Osteoblast (primary cell): ENCODE results near the gene NOS1. TPM values are rescaled to one million over a fixed set of nuclear protein-coding genes. Genes with fewer than 3 reads are reported as not detected.

Source experiments
- DNase-seq: peaks from one replicate; pipeline ENCODE4 v3.0.0; 2011; ENCODE audit warnings: low spot score, mixed read lengths; ENCODE audit not compliant: insufficient read length; ENCODE audit errors: missing footprints
- H2AFZ ChIP-seq: 2 replicates; pipeline ENCODE4 v1.6.0; 2011; ENCODE audit warnings: mild to moderate bottlenecking, low read length
- H3K27ac ChIP-seq: 2 replicates; pipeline ENCODE4 v1.5.1; 2011; ENCODE audit warnings: mild to moderate bottlenecking, low read depth, low read length, moderate library complexity
- H3K27me3 ChIP-seq: 2 replicates; pipeline ENCODE4 v1.6.0; 2012; ENCODE audit warnings: mild to moderate bottlenecking, control low read depth, inconsistent platforms, low read length, moderate library complexity; ENCODE audit not compliant: insufficient read depth
- H3K36me3 ChIP-seq: 2 replicates; pipeline ENCODE4 v1.5.1; 2011; ENCODE audit warnings: mild to moderate bottlenecking, low read length, control low read depth, moderate library complexity; ENCODE audit not compliant: insufficient read depth
- H3K4me1 ChIP-seq: 2 replicates; pipeline ENCODE4 v1.5.1; 2011; ENCODE audit warnings: mild to moderate bottlenecking, low read length, control low read depth, moderate library complexity; ENCODE audit not compliant: insufficient read depth
- H3K4me2 ChIP-seq: 2 replicates; pipeline ENCODE4 v1.6.0; 2011; ENCODE audit warnings: mild to moderate bottlenecking, low read length; ENCODE audit not compliant: insufficient read depth
- H3K4me3 ChIP-seq: fragments of 200-600 bp; sonication (generic); 3 replicates; pipeline ENCODE4 v1.5.1; 2012; ENCODE audit warnings: mild to moderate bottlenecking, low read length, inconsistent platforms; ENCODE audit not compliant: insufficient read depth
- H3K79me2 ChIP-seq: 2 replicates; pipeline ENCODE4 v1.6.0; 2012; ENCODE audit warnings: mild to moderate bottlenecking, low read length, control low read depth, inconsistent platforms; ENCODE audit not compliant: insufficient read depth
- H3K9me3 ChIP-seq: 2 replicates; pipeline ENCODE4 v1.5.1; 2011; ENCODE audit warnings: low read depth, low read length, control low read depth
- H4K20me1 ChIP-seq: 2 replicates; pipeline ENCODE4 v1.6.0; 2012; ENCODE audit warnings: mild to moderate bottlenecking, low read length, control low read depth; ENCODE audit not compliant: insufficient read depth
- total RNA-seq: library from RNA; depleted of rRNA; stranded (reverse); fragments of >200 nt; gene quantifications from 2 replicates; pipeline ENCODE4 v1.2.3, GENCODE V29; 2012
- TF ChIP-seq, protein P1 (sequence below): IDR thresholded peaks from 2 replicates; pipeline ENCODE4 v1.5.1; 2011; ENCODE audit warnings: mild to moderate bottlenecking, low read depth, low read length, moderate library complexity; ENCODE audit errors: extremely low read depth

Gene NOS1
- total RNA-seq, 1 donor = not detected

DNA sequence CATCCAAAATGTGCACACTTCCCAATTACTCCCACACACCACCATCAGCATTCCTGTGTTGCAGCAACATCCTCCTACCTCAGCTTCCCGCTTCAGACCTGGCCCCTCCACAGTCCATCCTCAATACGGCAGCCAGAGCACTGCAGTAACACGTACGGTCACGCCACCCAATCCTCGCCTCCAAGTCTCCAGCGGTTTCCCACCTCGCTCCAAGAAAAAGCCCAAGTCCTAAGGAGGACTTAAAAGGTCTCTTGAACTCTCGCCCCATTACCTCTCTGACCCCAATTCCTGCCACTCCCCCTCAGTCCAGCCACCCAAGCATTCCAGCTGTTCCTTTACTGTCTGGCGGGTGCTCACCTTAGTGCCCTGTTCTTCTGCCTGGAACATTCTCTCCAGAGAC, 183.1 kb downstream of the NOS1 start:
- H3K27ac ChIP-seq = no peak overlapping the region
- no peak overlapping the region for H3K4me2 ChIP-seq
- peaks cover 49% of the 10 kb centered on the region for H3K36me3 ChIP-seq
- no peak for DNase-seq
- TF ChIP-seq, protein P1, sequence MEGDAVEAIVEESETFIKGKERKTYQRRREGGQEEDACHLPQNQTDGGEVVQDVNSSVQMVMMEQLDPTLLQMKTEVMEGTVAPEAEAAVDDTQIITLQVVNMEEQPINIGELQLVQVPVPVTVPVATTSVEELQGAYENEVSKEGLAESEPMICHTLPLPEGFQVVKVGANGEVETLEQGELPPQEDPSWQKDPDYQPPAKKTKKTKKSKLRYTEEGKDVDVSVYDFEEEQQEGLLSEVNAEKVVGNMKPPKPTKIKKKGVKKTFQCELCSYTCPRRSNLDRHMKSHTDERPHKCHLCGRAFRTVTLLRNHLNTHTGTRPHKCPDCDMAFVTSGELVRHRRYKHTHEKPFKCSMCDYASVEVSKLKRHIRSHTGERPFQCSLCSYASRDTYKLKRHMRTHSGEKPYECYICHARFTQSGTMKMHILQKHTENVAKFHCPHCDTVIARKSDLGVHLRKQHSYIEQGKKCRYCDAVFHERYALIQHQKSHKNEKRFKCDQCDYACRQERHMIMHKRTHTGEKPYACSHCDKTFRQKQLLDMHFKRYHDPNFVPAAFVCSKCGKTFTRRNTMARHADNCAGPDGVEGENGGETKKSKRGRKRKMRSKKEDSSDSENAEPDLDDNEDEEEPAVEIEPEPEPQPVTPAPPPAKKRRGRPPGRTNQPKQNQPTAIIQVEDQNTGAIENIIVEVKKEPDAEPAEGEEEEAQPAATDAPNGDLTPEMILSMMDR = no peak
- H3K79me2 ChIP-seq = no peaks in the 10 kb centered on the region
- H3K4me3 ChIP-seq = no peak overlapping the region
- H3K27me3 ChIP-seq = no peaks in the 10 kb centered on the region
- no peaks in the 10 kb centered on the region for H4K20me1 ChIP-seq
- no peak overlapping the region for H2AFZ ChIP-seq
- no peaks in the 10 kb centered on the region for H3K9me3 ChIP-seq
- H3K4me1 ChIP-seq = no peaks in the 10 kb centered on the region

DNA sequence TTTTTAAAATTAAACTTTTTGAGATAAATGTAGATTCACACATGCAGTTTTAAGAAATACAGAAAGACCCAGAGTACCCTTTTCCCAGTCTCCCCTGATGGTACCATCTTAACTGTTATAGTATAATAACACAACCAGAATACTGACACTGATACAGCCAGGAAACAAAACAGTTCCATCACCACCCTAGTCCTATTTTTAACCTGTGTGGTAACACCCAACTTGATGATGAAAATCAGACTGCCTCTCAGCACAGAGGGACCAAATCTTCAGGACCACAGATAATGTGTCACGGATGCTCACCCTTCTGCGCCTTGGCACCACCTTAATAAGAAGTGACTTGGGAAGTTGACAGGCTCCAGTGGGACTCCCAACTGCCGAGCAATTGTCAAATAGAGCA, 189.3 kb downstream of the NOS1 start:
- Histone ChIP-seq H3K27ac (no peak overlapping the region), H4K20me1 (no peaks in the 10 kb centered on the region), H2AFZ (no peak overlapping the region), H3K27me3 (no peaks in the 10 kb centered on the region), H3K4me3 (no peak overlapping the region), H3K79me2 (no peaks in the 10 kb centered on the region), H3K9me3 (no peaks in the 10 kb centered on the region), H3K4me2 (no peak overlapping the region), H3K36me3 (peaks cover 87% of the 10 kb centered on the region), H3K4me1 (no peaks in the 10 kb centered on the region)
- DNase-seq = no peak
- TF ChIP-seq, protein P1 = no peak

DNA sequence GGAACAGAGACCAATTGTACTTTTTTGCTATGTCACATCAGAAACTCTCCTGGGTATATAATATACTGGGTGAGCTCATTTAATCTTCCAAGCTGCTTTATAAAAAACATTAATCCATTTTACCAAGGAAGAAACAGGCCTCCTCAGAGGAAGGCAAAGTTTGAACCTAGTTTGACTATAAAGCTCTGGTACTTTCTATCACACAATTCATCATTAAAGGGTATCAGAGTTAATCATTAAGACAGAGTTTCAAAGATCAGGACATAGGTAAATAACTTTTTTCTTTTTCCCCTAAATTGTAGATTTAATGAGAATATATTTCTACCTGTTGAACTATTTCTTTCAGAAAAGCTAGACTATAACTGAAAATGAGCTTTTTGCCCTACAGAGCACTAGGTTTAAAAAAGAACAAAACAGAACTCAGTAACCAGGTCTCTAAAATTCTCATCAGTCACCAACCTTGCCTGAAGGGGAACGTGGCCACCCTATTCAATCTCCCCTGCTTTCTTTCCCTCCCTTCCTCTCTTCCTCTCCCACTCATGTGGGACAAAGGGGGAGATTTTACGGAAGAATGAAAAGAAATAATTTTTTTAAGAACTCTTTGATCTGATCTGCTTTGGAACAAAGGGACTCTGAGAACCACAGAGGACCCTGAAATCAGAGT, 189.8 kb downstream of the NOS1 start:
- Histone ChIP-seq H3K79me2 (no peaks in the 10 kb centered on the region), H3K9me3 (no peaks in the 10 kb centered on the region), H3K4me1 (no peaks in the 10 kb centered on the region), H3K36me3 (peaks cover 87% of the 10 kb centered on the region), H3K27ac (no peak overlapping the region), H3K4me3 (no peak overlapping the region), H3K27me3 (no peaks in the 10 kb centered on the region), H4K20me1 (no peaks in the 10 kb centered on the region), H3K4me2 (no peak overlapping the region), H2AFZ (no peak overlapping the region)
- DNase-seq = no peak
- TF ChIP-seq, protein P1 = no peak

DNA sequence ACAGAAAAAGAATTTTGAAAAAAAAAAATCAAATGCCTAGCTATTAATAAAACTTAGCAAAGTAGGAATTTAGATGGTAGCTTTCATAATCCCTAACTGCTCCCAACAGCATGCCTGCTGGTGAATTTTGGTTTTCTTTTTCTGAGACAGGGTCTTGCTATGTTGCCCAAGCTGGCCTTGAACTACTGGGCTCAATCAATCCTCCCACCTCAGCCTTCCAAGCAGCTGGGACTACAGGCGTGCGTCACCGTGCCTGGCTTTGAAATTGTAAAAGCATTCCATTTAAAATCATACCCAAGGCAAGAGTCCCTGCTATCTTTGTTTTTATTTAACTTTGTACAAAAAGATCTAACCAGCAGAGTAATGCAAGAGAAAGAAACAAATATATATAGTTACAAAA, 191.9 kb downstream of the NOS1 start:
- H3K27ac ChIP-seq = no peak overlapping the region
- DNase-seq = no peak

More for the DNA sequence above, 191.9 kb downstream of the NOS1 start:
- Histone ChIP-seq H3K4me1 (no peaks in the 10 kb centered on the region), H3K9me3 (no peaks in the 10 kb centered on the region), H3K79me2 (no peaks in the 10 kb centered on the region), H3K27me3 (no peaks in the 10 kb centered on the region), H4K20me1 (no peaks in the 10 kb centered on the region), H3K36me3 (peaks cover 88% of the 10 kb centered on the region), H3K4me2 (no peak overlapping the region), H2AFZ (no peak overlapping the region), H3K4me3 (no peak overlapping the region)
- TF ChIP-seq, protein P1 = no peak
